ENCODE measurements around the gene KCTD6. TPM values are rescaled to one million over a fixed set of nuclear protein-coding genes. Genes with fewer than 3 reads are reported as not detected.

KCTD6 gene
- total and polyA plus RNA-seq, 2 experiments from 2014 or later = 28.3 to 34.6 TPM

DNA sequence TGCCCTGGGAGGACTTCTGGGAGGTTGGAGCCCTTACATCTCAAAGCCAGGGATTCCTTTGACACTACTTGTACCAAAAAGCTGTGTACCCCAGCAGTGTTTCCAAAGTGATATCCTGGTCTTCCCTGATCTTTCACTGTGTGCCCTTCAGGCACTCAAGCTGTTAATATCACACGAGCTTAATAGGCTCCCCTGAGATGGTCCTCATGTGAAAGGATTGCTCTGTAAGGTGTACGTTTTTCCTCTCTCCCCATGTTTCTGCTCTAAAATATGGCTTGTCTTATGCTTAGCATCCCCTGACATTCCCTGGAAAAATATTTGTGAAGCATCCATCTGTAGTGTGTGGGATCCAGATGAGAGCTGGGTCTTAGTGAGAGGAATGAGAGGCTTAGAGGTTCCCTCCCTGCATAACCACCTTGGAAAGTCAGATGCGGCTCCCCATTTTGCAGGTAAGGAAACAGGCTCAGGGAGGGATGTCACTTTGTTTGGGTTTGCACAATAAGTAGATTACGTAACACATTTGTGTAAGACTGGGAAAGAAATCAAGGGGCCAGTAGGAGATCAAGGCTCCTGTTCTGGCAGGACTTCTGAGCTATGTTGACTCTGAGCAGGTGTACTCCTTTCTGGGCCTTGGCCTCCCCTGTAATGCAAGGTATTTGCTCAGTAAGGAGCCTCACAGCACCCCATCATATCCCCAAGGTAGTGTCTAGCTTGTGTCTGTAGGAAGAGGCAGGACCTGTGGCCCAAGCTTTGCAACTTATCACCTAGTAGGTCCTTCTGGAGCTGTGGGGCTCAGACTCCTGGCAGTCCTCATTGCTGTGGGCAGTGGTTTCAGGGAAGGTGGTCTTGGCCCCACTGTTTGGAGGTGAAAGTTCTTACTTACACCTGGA is 45.8 kb downstream of the KCTD6 start:
- TF ChIP-seq JUNB (IDR thresholded peaks at IDR 0.05; ENCODE audit: unreplicated experiment) (no peak), ETS1 (IDR thresholded peaks at IDR 0.05) (no peak), POLR2AphosphoS5 (IDR thresholded peaks at IDR 0.05; ENCODE audit: low read depth) (no peak), NANOG (IDR thresholded peaks at IDR 0.05; ENCODE audit: borderline replicate concordance) (no peak), ZNF331 (CRISPR knock-in tag; IDR thresholded peaks at IDR 0.05; ENCODE audit: low read depth) (no peak), STAT1 (IDR thresholded peaks at IDR 0.05; ENCODE audit: unreplicated experiment) (no peak), ZNF114 (CRISPR knock-in tag; IDR thresholded peaks at IDR 0.05) (no peak), EZH2phosphoT487 (IDR thresholded peaks at IDR 0.05; ENCODE audit: unreplicated experiment) (no peak), CREB1 (CRISPR knock-in tag; IDR thresholded peaks at IDR 0.05; ENCODE audit: low read depth) (no peak), EZH2 (IDR thresholded peaks at IDR 0.05; ENCODE audit: low read depth, unreplicated experiment) (no peak)
- TF ChIP-seq, protein P1, sequence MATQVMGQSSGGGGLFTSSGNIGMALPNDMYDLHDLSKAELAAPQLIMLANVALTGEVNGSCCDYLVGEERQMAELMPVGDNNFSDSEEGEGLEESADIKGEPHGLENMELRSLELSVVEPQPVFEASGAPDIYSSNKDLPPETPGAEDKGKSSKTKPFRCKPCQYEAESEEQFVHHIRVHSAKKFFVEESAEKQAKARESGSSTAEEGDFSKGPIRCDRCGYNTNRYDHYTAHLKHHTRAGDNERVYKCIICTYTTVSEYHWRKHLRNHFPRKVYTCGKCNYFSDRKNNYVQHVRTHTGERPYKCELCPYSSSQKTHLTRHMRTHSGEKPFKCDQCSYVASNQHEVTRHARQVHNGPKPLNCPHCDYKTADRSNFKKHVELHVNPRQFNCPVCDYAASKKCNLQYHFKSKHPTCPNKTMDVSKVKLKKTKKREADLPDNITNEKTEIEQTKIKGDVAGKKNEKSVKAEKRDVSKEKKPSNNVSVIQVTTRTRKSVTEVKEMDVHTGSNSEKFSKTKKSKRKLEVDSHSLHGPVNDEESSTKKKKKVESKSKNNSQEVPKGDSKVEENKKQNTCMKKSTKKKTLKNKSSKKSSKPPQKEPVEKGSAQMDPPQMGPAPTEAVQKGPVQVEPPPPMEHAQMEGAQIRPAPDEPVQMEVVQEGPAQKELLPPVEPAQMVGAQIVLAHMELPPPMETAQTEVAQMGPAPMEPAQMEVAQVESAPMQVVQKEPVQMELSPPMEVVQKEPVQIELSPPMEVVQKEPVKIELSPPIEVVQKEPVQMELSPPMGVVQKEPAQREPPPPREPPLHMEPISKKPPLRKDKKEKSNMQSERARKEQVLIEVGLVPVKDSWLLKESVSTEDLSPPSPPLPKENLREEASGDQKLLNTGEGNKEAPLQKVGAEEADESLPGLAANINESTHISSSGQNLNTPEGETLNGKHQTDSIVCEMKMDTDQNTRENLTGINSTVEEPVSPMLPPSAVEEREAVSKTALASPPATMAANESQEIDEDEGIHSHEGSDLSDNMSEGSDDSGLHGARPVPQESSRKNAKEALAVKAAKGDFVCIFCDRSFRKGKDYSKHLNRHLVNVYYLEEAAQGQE (IDR thresholded peaks at IDR 0.05; ENCODE audit: unreplicated experiment) = no peak
- TF ChIP-seq, protein P2, sequence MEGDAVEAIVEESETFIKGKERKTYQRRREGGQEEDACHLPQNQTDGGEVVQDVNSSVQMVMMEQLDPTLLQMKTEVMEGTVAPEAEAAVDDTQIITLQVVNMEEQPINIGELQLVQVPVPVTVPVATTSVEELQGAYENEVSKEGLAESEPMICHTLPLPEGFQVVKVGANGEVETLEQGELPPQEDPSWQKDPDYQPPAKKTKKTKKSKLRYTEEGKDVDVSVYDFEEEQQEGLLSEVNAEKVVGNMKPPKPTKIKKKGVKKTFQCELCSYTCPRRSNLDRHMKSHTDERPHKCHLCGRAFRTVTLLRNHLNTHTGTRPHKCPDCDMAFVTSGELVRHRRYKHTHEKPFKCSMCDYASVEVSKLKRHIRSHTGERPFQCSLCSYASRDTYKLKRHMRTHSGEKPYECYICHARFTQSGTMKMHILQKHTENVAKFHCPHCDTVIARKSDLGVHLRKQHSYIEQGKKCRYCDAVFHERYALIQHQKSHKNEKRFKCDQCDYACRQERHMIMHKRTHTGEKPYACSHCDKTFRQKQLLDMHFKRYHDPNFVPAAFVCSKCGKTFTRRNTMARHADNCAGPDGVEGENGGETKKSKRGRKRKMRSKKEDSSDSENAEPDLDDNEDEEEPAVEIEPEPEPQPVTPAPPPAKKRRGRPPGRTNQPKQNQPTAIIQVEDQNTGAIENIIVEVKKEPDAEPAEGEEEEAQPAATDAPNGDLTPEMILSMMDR (conservative IDR thresholded peaks at IDR 0.05; ENCODE audit: low read depth in 2 of 2) = no peak
- TF ChIP-seq, protein P3, sequence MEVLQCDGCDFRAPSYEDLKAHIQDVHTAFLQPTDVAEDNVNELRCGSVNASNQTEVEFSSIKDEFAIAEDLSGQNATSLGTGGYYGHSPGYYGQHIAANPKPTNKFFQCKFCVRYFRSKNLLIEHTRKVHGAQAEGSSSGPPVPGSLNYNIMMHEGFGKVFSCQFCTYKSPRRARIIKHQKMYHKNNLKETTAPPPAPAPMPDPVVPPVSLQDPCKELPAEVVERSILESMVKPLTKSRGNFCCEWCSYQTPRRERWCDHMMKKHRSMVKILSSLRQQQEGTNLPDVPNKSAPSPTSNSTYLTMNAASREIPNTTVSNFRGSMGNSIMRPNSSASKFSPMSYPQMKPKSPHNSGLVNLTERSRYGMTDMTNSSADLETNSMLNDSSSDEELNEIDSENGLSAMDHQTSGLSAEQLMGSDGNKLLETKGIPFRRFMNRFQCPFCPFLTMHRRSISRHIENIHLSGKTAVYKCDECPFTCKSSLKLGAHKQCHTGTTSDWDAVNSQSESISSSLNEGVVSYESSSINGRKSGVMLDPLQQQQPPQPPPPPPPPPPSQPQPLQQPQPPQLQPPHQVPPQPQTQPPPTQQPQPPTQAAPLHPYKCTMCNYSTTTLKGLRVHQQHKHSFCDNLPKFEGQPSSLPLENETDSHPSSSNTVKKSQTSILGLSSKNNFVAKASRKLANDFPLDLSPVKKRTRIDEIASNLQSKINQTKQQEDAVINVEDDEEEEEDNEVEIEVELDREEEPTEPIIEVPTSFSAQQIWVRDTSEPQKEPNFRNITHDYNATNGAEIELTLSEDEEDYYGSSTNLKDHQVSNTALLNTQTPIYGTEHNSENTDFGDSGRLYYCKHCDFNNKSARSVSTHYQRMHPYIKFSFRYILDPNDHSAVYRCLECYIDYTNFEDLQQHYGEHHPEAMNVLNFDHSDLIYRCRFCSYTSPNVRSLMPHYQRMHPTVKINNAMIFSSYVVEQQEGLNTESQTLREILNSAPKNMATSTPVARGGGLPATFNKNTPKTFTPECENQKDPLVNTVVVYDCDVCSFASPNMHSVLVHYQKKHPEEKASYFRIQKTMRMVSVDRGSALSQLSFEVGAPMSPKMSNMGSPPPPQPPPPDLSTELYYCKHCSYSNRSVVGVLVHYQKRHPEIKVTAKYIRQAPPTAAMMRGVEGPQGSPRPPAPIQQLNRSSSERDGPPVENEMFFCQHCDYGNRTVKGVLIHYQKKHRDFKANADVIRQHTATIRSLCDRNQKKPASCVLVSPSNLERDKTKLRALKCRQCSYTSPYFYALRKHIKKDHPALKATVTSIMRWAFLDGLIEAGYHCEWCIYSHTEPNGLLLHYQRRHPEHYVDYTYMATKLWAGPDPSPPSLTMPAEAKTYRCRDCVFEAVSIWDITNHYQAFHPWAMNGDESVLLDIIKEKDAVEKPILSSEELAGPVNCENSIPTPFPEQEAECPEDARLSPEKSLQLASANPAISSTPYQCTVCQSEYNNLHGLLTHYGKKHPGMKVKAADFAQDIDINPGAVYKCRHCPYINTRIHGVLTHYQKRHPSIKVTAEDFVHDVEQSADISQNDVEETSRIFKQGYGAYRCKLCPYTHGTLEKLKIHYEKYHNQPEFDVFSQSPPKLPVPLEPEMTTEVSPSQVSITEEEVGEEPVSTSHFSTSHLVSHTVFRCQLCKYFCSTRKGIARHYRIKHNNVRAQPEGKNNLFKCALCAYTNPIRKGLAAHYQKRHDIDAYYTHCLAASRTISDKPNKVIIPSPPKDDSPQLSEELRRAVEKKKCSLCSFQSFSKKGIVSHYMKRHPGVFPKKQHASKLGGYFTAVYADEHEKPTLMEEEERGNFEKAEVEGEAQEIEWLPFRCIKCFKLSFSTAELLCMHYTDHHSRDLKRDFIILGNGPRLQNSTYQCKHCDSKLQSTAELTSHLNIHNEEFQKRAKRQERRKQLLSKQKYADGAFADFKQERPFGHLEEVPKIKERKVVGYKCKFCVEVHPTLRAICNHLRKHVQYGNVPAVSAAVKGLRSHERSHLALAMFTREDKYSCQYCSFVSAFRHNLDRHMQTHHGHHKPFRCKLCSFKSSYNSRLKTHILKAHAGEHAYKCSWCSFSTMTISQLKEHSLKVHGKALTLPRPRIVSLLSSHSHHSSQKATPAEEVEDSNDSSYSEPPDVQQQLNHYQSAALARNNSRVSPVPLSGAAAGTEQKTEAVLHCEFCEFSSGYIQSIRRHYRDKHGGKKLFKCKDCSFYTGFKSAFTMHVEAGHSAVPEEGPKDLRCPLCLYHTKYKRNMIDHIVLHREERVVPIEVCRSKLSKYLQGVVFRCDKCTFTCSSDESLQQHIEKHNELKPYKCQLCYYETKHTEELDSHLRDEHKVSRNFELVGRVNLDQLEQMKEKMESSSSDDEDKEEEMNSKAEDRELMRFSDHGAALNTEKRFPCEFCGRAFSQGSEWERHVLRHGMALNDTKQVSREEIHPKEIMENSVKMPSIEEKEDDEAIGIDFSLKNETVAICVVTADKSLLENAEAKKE (CRISPR knock-in tag; IDR thresholded peaks at IDR 0.05) = no peak
- no peaks in the 10 kb centered on the region for H3K36me3 Mint-ChIP-seq (ENCODE audit: low read depth)
- peaks cover 6% of the 10 kb centered on the region for H3K27me3 Mint-ChIP-seq (ENCODE audit: insufficient read depth, low read depth, poor library complexity)
- no peaks in the 10 kb centered on the region for H3F3A ChIP-seq (replicated peaks; ENCODE audit: low read depth)
- H3K4me1 Mint-ChIP-seq = peaks cover 15% of the 10 kb centered on the region
- no peaks in the 10 kb centered on the region for H3K9me3 Mint-ChIP-seq
- H3K27ac ChIP-seq (ENCODE audit: low read depth) = no peak overlapping the region
- no peak overlapping the region for H3K27ac Mint-ChIP-seq
- ATAC-seq (no peak), DNase-seq (ENCODE audit: low spot score) (no peak)
- H3K9me2 ChIP-seq (ENCODE audit: insufficient read depth) = no peaks in the 10 kb centered on the region
- peak overlapping the region; percentile 56; the same call in 1 of the 2 replicates for H2AFZ ChIP-seq
- no peaks in the 10 kb centered on the region for H3K4me1 ChIP-seq (ENCODE audit: insufficient read depth)
- H3K4me3 ChIP-seq = no peak overlapping the region
- no peaks in the 10 kb centered on the region for H4K20me1 ChIP-seq (replicated peaks; ENCODE audit: insufficient read depth)
- H3K27me3 ChIP-seq (ENCODE audit: insufficient read depth) = no peaks in the 10 kb centered on the region
- H3K4me3 Mint-ChIP-seq = no peak overlapping the region
- no peaks in the 10 kb centered on the region for H3K36me3 ChIP-seq (ENCODE audit: insufficient read depth)
- H3K4me2 ChIP-seq = no peak overlapping the region
- H3K79me2 ChIP-seq (replicated peaks; ENCODE audit: insufficient read depth) = no peaks in the 10 kb centered on the region
